22Rv1 (cell line): ENCODE results near the gene TRAF7.

ENCODE experiments used
- CTCF ChIP-seq: fragments of 450-650 bp; IDR thresholded peaks from 2 replicates; pipeline ENCODE4 v1.5.1; 2017; ENCODE audit warnings: mild to moderate bottlenecking
- ZFX ChIP-seq: fragments of 450-650 bp; IDR thresholded peaks from 2 replicates; pipeline ENCODE4 v1.6.1; 2017; ENCODE audit warnings: antibody characterized with exemption, borderline replicate concordance

GRCh38 chr16:2208308-2208707, 52.7 kb downstream of the TRAF7 start:
- TF ChIP-seq CTCF = no peak
- no peak for TF ChIP-seq ZFX
